Lung (tissue), 12 donors: Measurements from ENCODE around the gene ZNF853. TPM values are rescaled to one million over a fixed set of nuclear protein-coding genes. Genes with fewer than 3 reads are reported as not detected.
A peak's percentile ranks its signal among the peaks of the same experiment; 100 is the strongest.
"Not testable (repeated sequence)": the region's sequence is repeated elsewhere in the genome, so short reads cannot be mapped to it uniquely, and the experiment has no call there.

Experiments used
- ATAC-seq: fragments of 200-7000 bp; cut with Tn5 transposase; one replicate; pipeline ENCODE4 v1.9.1; 2020; ENCODE audit warnings: moderate number of reproducible peaks; ENCODE audit not compliant: insufficient read depth, low FRiP score
- DNase-seq, 3 donors: peaks; one replicate each; pipeline ENCODE4 v3.0.0-alpha.2; 2013 to 2017
- H3K27ac ChIP-seq, 2 donors: one replicate each; pipeline ENCODE4 v1.5.1; 2013; ENCODE audit warnings: mild to moderate bottlenecking in 2 of 2, moderate library complexity in 2 of 2, control low read depth in 1 of 2, inconsistent platforms in 1 of 2, low read depth in 1 of 2, low read length in 1 of 2
- H3K27me3 ChIP-seq, 3 donors: one replicate each; pipeline ENCODE4 v1.5.1; 2013; ENCODE audit warnings: low read length in 2 of 3; ENCODE audit not compliant: control insufficient read depth in 3 of 3, insufficient read depth in 3 of 3
- H3K36me3 ChIP-seq, 4 donors: one replicate each; pipeline ENCODE4 v1.5.1; 2013; ENCODE audit warnings: low read length in 4 of 4, mild to moderate bottlenecking in 1 of 4, moderate library complexity in 1 of 4; ENCODE audit not compliant: control insufficient read depth in 4 of 4, insufficient read depth in 4 of 4
- H3K4me1 ChIP-seq, 5 donors: one replicate each; pipeline ENCODE4 v1.5.1; 2013; ENCODE audit warnings: low read length in 5 of 5, mild to moderate bottlenecking in 2 of 5, moderate library complexity in 1 of 5; ENCODE audit not compliant: control insufficient read depth in 5 of 5, insufficient read depth in 5 of 5
- H3K4me3 ChIP-seq: one replicate; pipeline ENCODE4 v1.5.1; 2013; ENCODE audit warnings: mild to moderate bottlenecking, control low read depth, moderate library complexity
- H3K9ac ChIP-seq, 2 donors: one replicate each; pipeline ENCODE4 v1.5.1; 2013; ENCODE audit warnings: low read length in 2 of 2, control low read depth in 1 of 2; ENCODE audit not compliant: insufficient read depth in 1 of 2
- H3K9me3 ChIP-seq, 4 donors: one replicate each; pipeline ENCODE4 v1.5.1; 2013; ENCODE audit warnings: low read length in 3 of 4, mild to moderate bottlenecking in 1 of 4, moderate library complexity in 1 of 4; ENCODE audit not compliant: control insufficient read depth in 4 of 4, insufficient read depth in 3 of 4
- WGBS, 2 donors: extraction: QIAGEN DNeasy Blood & Tissue Kit; methylation state at CpG; one replicate each; pipeline ENCODE4 v1.1.7; 2013; 5-methylcytosine and 5-hydroxymethylcytosine counted together
- polyA plus RNA-seq, 2 donors: library from polyadenylated mRNA; stranded (reverse); fragments of 200-250 nt; gene quantifications; one replicate each; pipeline ENCODE4 v1.2.1, GENCODE V29; 2013
- total RNA-seq, 2 donors: library from RNA; depleted of rRNA in 1 of 2; stranded (reverse); fragments of >200 nt in 1 of 2; gene quantifications; one replicate each; pipeline ENCODE4 v1.2.1, GENCODE V29; 2014 to 2021
- TF ChIP-seq, protein P1 (sequence below): IDR thresholded peaks from 2 replicates; pipeline ENCODE4 v1.5.1; 2012; ENCODE audit warnings: mild to moderate bottlenecking; ENCODE audit errors: control extremely low read depth, extremely low read depth
- donor health status: control.
- donor health status: control.
- donor health status: Bipolar disorder and iron deficiency.
- donor health status: healthy.
- donor health status: DM: yes; HTN: yes; CAD: no.

The ZNF853 gene
- total and polyA plus RNA-seq, 4 donors = 1.4 to 7.6 (median 3.8) TPM

DNA sequence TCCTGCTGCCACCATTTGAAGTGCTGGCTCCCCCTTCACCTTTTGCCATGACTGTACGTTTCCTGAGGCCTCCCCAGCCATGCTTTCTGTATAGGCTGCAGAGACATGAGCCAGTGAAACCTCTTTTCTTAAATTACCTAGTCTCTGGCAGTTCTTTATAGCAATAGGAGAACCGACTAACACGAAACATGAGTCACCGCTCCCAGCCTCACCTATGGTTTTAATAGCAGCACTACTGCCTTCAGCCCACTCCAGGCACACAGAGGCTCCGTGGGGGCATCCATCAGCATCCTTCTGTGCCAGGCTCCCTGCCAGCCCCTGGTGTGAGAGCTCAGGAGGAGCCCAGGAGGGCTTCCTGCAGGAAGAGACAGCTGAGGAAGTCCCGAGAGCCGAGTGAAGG is 16.2 kb downstream of the ZNF853 start:
- Histone ChIP-seq H3K36me3 (no peaks in the 10 kb centered on the region), H3K9ac (no peak overlapping the region), H3K9me3 (no peaks in the 10 kb centered on the region), H3K4me3 (no peak overlapping the region), H3K27me3 (no peaks in the 10 kb centered on the region), H3K4me1 (peaks cover 0 to 6% (median 0%) of the 10 kb centered on the region in 5 donors), H3K27ac (no peak overlapping the region)
- DNase-seq (no peak), ATAC-seq (no peak)
- WGBS, 2 donors = 70 to 84% methylated on average over 7 of the region's 7 CpGs
- TF ChIP-seq, protein P1, sequence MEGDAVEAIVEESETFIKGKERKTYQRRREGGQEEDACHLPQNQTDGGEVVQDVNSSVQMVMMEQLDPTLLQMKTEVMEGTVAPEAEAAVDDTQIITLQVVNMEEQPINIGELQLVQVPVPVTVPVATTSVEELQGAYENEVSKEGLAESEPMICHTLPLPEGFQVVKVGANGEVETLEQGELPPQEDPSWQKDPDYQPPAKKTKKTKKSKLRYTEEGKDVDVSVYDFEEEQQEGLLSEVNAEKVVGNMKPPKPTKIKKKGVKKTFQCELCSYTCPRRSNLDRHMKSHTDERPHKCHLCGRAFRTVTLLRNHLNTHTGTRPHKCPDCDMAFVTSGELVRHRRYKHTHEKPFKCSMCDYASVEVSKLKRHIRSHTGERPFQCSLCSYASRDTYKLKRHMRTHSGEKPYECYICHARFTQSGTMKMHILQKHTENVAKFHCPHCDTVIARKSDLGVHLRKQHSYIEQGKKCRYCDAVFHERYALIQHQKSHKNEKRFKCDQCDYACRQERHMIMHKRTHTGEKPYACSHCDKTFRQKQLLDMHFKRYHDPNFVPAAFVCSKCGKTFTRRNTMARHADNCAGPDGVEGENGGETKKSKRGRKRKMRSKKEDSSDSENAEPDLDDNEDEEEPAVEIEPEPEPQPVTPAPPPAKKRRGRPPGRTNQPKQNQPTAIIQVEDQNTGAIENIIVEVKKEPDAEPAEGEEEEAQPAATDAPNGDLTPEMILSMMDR = no peak

DNA sequence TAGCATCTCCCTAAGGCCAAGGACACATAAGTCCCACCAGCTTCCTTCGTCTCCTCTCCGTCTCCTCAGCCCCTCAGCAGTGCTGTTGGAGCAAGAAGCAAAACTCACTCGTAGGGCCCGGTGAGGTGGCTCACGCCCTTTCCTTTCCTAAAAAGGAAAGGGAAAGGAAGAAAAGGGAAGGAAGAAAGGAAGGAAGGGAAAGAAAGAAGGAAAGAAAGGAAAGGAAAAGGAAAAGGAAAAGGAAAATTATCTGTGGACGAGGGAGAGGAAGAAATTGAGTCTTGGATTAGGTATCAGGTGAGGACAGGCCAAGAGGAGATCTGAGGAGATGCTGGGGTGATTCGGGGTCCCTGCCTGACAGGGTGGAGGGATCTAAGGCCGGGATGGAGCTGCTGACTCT is 18.6 kb downstream of the ZNF853 start:
- H3K9me3 ChIP-seq = no peaks in the 10 kb centered on the region
- no peak for DNase-seq
- TF ChIP-seq, protein P1 = no peak
- WGBS, 2 donors = 81 to 84% methylated on average over 8 of the region's 8 CpGs
- no peaks in the 10 kb centered on the region for H3K27me3 ChIP-seq
- no peak overlapping the region for H3K9ac ChIP-seq
- no peak for ATAC-seq
- H3K27ac ChIP-seq = no peak overlapping the region
- H3K36me3 ChIP-seq = no peaks in the 10 kb centered on the region
- peaks cover 0 to 18% (median 4%) of the 10 kb centered on the region in 5 donors for H3K4me1 ChIP-seq
- no peak overlapping the region for H3K4me3 ChIP-seq

DNA sequence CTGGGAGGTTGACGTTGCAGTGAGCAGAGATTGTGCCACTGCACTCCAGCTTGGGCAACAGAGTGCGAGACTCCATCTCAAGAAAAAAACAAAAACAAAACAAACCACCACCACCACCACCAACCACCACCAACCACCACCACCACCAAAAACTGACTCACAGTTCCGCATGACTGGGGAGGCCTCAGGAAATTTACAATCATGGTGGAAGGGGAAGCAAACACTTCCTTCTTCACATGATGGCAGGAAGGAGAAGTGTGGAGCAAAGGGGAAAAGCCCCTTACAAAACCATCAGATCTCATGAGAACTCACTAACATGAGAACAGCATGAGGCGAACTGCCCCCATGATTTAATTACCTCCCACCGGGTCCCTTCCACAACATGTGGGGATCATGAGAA is 19.6 kb downstream of the ZNF853 start:
- WGBS, 2 donors = 43 to 72% methylated on average over 5 of the region's 5 CpGs
- not testable (repeated sequence) for ATAC-seq, H3K9me3 ChIP-seq, DNase-seq, H3K27ac ChIP-seq, H3K9ac ChIP-seq, H3K4me3 ChIP-seq, H3K27me3 ChIP-seq, H3K36me3 ChIP-seq
- peaks cover 0 to 18% (median 4%) of the 10 kb centered on the region in 5 donors for H3K4me1 ChIP-seq

DNA sequence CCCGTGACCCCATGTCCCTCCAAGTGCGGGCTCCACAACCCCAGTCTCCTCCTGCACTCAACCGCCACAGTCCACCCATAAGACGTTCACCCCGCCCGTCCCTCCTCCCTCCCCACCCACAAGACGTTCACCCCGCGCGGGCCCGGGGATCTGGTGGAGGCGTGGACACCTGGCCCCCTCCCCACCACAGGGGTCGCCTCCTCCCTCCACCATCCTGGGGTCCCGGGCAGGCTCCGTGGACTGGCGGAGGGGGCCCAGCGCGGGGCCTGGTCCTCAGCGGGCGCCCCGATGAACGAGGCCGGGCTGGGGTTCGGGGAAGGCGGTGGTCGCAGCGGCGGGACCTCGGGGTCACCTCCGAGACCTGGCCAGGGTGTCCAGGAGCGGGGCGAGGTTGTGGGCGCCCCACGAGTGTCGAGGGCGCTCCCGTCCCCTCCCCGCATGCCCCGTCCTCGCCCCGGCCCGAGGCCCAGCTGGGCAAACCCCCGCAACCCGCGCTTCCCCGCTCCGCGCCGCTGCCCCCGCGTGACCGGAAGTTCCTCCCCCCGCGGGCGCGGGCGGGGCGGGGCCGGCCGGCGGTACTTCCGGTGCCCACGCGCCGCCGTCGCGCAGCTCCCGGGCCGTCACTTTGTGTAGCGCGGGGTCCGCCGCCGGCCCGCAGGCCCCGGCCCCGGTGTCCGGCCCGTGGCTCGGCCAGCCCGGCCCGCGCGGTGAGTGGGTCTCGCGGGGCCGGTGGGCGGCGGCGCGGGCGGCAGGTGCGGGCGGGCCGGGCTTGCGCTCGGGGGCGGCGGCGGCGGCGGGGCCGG is 21.5 kb downstream of the ZNF853 start, which contains the start of gene ZNF316:
TSS of gene ZNF316 (plus strand) at position 578 of the 803 bp plus-strand sequence. CDS start 5,092 bp downstream, outside the sequence.
- Histone ChIP-seq H3K27me3 (no peaks in the 10 kb centered on the region), H3K4me3 (peak within 1 kb of the TSS; percentile 82), H3K4me1 (peaks cover 0 to 18% (median 4%) of the 10 kb centered on the region in 5 donors), H3K9ac (peak within 1 kb of the TSS; percentile 23 to 25), H3K9me3 (no peaks in the 10 kb centered on the region), H3K27ac (peak within 1 kb of the TSS; percentile 62 to 69), H3K36me3 (peaks cover 0 to 13% (median 9%) of the 10 kb centered on the region in 4 donors)
- ATAC-seq (peak; percentile 84), DNase-seq (peak; percentile 34 to 64 (median 39))
- WGBS, 2 donors = 1 to 6% methylated on average over 26 to 104 of the region's 104 CpGs
- TF ChIP-seq, protein P1 = no peak
